SK-N-MC (cell line): ENCODE data around the gene DOCK4.

Source experiments
- EZH2 ChIP-seq: fragments of 200-600 bp; sonication (generic); IDR thresholded peaks from one replicate; pipeline ENCODE4 v1.6.1; 2017; ENCODE audit warnings: antibody characterized with exemption
- POLR2AphosphoS5 ChIP-seq: IDR thresholded peaks from 2 replicates; pipeline ENCODE4 v1.6.1; 2012; ENCODE audit warnings: mild to moderate bottlenecking, low read depth, low read length, borderline replicate concordance

- TF ChIP-seq POLR2AphosphoS5 (no peak), EZH2 (no peak)
These were observed 74.0 kb downstream of the DOCK4 start for GRCh38 chr7:112132051-112132694.
